ENCODE measurements around the gene NPR1. TPM values are rescaled to one million over a fixed set of nuclear protein-coding genes. Genes with fewer than 3 reads are reported as not detected.

Gene NPR1
- 0.58 and 2.6 TPM in 2 replicates for total RNA-seq

DNA sequence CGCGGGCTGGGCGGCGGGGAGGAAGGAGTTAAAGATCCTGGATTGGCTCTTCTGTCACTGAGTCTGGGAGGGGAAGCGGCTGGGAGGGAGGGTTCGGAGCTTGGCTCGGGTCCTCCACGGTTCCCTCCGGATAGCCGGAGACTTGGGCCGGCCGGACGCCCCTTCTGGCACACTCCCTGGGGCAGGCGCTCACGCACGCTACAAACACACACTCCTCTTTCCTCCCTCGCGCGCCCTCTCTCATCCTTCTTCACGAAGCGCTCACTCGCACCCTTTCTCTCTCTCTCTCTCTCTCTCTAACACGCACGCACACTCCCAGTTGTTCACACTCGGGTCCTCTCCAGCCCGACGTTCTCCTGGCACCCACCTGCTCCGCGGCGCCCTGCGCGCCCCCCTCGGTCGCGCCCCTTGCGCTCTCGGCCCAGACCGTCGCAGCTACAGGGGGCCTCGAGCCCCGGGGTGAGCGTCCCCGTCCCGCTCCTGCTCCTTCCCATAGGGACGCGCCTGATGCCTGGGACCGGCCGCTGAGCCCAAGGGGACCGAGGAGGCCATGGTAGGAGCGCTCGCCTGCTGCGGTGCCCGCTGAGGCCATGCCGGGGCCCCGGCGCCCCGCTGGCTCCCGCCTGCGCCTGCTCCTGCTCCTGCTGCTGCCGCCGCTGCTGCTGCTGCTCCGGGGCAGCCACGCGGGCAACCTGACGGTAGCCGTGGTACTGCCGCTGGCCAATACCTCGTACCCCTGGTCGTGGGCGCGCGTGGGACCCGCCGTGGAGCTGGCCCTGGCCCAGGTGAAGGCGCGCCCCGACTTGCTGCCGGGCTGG is at the start of gene NPR1:
NPR1 (plus strand) TSS at position 170 of the 818 bp plus-strand sequence; CDS start at position 591, 421 bp downstream.

DNA sequence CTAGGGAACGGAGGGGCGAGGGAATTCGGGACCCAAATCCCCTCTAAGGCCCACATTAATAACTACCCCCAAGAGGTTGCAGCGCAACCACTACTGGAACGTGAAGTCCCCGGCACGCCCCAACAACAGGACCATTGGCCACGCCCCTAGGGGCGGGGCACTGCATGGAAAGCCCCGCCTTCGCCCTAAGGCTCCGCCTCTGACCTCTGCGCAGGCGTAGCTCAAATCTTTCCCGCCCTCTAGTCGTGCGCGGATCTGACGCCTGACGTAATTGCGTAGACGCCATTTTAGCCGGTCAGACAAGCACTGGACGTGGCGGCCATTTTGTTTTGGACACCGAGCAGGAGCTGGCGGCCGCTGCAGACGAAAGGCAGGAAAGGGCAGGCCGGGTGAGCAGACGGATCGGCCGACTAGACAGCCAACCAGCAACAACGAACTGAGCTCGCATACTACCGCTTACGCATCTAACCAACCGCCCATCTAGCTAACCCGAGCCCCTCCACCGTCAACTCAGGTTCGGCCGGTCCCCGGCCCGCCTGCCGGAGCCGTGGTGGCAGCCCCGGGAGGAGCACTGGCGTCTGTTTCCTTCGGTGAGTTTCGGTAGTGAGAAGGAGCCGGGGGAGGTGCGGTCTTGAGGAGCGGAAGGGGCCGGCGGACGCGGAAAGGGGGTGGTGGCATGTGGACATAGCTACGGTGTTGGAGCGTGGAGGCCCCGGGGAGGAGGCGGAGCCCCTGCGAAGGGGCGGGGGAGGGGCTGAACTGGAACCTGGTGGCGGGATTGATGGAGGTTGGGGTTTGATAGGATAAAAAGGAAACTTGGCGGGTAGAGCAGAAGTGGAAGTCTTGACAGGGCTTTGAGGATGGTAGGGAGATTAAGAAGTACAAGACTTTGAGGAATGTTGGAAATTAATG is 44.5 kb upstream of the NPR1 start, which contains the start of gene CHTOP:
CHTOP (plus strand) TSS at position 313 of the 912 bp plus-strand sequence. CDS start 2,523 bp downstream, outside the sequence.

DNA sequence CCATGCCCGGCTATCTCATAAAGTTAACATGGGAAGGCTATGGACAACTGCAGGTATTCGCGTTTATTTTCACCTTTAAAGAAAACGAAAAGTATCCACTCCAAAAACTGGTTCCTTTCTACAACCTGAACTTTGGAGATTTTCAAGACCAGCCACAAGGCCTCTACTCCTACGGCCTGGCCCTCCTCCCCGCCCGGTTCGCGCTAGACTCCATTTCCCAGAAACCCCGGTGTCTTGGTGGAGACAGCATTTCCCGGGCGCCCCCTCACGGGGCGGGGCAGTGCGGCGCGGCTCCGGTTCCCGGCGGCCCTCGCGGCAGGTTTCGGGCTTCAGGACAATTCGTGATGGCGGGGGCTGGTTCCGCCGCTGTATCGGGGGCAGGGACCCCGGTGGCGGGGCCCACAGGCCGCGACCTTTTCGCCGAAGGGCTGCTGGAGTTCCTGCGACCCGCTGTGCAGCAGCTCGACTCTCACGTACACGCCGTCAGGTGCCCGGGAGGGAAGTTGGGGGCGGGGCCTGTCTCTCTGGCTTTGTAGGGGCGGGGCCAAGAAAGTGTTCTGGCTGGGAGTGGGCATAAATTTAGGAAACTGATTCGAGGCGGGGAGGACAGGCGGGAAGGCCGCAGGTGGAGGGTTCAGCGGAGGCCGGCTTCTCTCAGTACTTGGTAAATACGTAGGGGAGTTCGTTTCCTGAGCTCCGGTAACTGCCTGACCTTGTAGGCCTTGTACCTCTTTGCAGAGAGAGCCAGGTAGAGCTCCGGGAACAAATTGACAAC is 19.9 kb upstream of the NPR1 start, which contains the start of gene SNAPIN:
SNAPIN (plus strand) TSS at position 304 of the 775 bp plus-strand sequence; CDS start at position 345, 41 bp downstream.

DNA sequence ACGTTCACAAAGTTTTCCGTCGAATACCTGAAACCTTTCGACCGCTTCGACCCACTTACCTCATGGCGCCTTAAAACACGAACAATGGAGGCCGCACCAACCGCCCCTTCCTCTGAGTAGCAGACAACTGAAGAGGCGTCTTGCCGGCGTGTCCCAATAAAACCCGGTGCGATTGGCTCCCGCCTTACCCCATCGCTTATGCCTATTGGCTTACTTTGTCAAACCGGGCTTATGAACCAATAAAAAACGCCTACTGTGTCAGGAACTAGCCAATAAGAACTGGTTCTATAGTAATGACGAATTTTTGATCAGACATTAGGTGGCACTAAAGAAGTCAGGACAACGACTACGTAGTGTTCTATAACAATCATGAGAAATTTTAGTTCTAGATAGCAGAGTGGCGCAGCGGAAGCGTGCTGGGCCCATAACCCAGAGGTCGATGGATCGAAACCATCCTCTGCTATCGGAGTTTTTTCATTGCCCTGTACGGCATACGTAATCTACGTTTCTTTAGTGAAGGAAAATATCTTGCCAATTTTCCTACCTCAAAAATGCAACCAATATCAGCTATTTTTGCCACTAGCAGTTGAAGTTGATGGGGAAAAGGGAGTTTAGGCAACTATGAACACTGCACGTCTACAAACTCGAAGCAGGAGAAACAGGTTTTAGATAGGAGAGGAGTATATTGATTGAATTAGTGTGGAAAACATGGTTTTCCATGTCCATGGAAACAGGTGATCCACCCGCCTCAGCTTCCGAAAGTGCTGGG is 7.4 kb upstream of the NPR1 start, which contains the start of gene ILF2:
ILF2 (minus strand) TSS at position 135 of the 769 bp plus-strand sequence; CDS start at position 64, 71 bp downstream.

DNA sequence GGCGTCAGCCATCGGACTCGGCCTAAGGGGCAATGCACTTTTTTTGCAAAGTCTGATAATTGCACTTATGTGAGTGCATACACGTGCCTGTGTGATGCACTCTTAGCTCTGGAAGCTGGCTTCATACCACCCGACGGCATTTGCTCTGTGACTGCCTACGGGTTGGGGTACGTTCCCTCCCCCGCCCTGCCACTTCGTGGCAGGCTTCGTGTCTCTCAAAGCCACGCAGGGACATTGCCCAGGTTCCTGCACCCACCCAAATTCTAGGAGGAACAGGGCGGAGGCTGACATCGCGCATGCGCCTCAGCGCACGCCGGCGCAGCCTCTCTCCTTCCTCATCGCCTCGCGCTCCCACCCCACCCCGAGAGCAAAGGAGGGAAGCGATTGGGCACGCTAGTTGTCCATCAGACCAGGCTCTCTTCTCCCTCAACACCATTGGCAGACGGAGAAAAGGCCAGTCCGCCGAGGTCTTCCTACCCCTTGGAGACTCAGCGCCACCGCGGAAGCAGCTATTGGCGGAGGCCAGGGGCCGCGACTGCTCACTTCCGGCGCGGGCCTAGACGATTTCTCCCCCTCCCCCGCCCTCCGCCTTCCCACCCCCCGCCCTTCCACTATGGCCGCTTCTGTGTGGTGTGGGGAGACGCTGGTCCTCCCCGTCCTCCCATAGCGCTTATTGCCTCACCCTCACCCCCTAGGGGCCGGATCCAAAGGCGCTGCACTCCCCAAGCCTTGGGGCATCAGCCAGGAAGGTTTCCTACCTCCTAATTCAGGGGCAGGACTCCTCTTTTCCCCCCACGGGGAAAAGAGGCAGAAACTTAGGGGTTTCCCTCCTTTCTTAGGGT is 49.2 kb downstream of the NPR1 start, which contains the start of gene INTS3:
INTS3 (plus strand) TSS at position 588 of the 842 bp plus-strand sequence. CDS start 585 bp downstream, outside the sequence.

Other genes with a start within 250 kb of the NPR1 start
- not detected in 2 replicates for gene S100A7, start 218.0 kb upstream of the NPR1 start, total RNA-seq
- gene S100A6, start 142.7 kb upstream of the NPR1 start, total RNA-seq, result 1,776 and 1,851 TPM in 2 replicates
- not detected in 2 replicates for gene S100A5, start 137.8 kb upstream of the NPR1 start, total RNA-seq
- 514 and 844 TPM in 2 replicates for gene S100A4, start 132.9 kb upstream of the NPR1 start, total RNA-seq
- gene S100A3, start 129.4 kb upstream of the NPR1 start, total RNA-seq, result 2.8 and 8.6 TPM in 2 replicates
- gene S100A2, start 112.8 kb upstream of the NPR1 start, total RNA-seq, result 3.3 and 6.0 TPM in 2 replicates
- gene S100A16, start 65.6 kb upstream of the NPR1 start, total RNA-seq, result 255 and 277 TPM in 2 replicates
- 0.33 TPM in 1 of 2 replicates, not detected in the other for gene S100A14, start 62.4 kb upstream of the NPR1 start, total RNA-seq
- 81.7 and 205 TPM in 2 replicates for gene S100A13, start 51.2 kb upstream of the NPR1 start, total RNA-seq
- 0.17 TPM in 1 of 2 replicates, not detected in the other for gene S100A1, start 50.3 kb upstream of the NPR1 start, total RNA-seq
- gene CHTOP, start 44.6 kb upstream of the NPR1 start, total RNA-seq, result 23.0 and 33.6 TPM in 2 replicates
- gene SNAPIN, start 20.0 kb upstream of the NPR1 start, total RNA-seq, result 65.5 and 73.7 TPM in 2 replicates
- gene ILF2, start 7.7 kb upstream of the NPR1 start, total RNA-seq, result 148 and 229 TPM in 2 replicates
- gene INTS3, start 49.4 kb downstream of the NPR1 start, total RNA-seq, result 45.1 and 52.9 TPM in 2 replicates
- 18.0 and 35.6 TPM in 2 replicates for gene SLC27A3, start 96.7 kb downstream of the NPR1 start, total RNA-seq
- gene GATAD2B, start 244.3 kb downstream of the NPR1 start, total RNA-seq, result 4.6 and 6.7 TPM in 2 replicates

All from smooth muscle cell of trachea (primary cell).